ENCODE measurements around the gene NACC2.

- TF ChIP-seq POLR2A (IDR thresholded peaks at IDR 0.05) (no peak), CTCF (IDR thresholded peaks at IDR 0.05) (no peak)
Measured at GRCh38 chr9:136105398-136106135, 10.5 kb upstream of the NACC2 start.
